ENCODE results near the gene GPS1.

Gene GPS1

DNA sequence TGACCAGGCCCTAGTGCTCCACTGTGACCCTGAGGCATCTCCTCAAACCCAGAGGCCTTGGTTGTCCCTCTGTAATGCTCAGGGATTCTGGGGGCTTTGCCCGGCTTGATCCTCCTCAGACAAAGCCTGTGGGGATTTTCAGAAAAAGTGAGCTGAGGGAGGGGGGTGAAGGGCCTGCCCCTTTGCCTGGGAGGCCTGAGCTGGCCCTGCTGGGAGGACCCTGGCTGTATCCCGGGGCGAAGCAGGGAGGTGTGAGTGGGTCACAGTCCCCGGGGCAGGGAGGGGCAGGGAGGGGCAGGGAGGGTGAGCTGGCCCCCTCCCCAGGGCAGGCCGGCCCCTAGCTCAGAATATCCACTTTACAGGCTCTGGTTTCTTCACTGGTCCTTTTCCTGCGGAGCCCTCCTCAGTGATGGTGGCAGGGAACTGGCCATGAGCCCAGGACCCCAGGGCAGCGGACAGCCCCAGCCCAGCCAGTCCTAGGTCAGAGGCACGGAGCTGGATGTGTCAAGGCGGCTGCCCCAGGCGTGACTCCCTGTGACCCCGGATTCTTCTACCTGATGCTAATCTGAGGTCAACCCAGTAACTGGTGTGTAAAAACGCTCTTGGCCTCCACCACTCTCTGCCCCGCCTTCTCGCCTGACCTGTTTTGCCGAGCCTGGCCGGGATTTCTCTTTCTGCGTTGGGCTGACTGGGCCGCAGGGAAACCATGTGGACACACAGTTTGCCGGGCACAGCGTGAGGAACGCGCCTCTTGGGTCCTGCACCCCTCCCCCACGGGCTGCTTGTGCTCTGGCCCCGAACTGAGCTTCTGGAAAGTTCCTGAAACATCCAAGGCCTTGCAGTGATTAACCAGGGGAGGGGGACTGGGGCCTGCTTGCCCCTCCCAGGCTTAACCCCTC is 52.1 kb downstream of the GPS1 start:
- Histone ChIP-seq H4K20me1 (no peaks in the 10 kb centered on the region), H3K4me1 (peaks cover 67 to 96% (median 91%) of the 10 kb centered on the region in 10 experiments), H3K9me3 (replicated peaks in 1 of 11) (no peaks in the 10 kb centered on the region), H3K27ac (peak overlapping the region in 7 of 11 experiments; percentile 15 to 83 (median 44); a peak in 10 of 22 replicates), H3K4me2 (peak overlapping the region in 8 of 11 experiments; percentile 11 to 93 (median 32); a peak in 9 of 22 replicates), H3K4me3 (no peak overlapping the region), H3K27me3 (no peaks in the 10 kb centered on the region), H3K36me3 (peaks cover 0 to 7% (median 0%) of the 10 kb centered on the region in 11 experiments; a peak in 2 of 22 replicates), H3K9ac (peak overlapping the region in 5 of 11 experiments; percentile 22 to 46 (median 29); a peak in 7 of 22 replicates)
- no peak for TF ChIP-seq Cebpa-rat (IDR thresholded peaks at IDR 0.05)

DNA sequence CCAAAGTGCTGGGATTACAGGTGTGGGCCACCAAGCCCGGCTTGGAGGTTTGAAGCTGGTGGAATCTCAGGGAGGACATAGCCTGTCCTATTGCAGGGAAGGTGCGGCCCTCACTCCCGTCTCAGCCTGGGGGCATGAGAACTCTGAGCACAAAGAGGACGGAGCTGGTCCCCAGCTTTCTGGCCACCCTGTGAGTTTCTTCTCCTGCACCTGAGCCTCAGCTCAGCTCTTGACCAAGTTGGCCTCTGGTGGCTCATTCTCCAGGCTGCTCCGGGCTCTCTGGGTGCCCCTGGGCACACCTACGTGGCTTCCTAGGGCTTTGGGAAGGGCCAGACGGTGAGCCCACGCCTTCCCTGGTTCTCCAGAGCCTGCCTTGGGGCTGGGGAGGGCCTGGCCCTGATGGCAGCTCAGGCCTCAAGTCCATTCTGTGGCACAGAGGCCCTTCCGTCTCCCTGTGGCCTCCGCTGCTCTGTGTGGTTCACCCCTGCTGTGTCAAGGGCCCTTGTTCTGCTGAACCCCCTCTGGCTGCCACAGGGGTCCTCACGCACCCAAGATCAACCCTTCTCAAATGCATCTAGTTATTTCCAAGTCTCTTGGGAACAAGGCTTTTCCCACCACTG is 53.2 kb downstream of the GPS1 start:
- Histone ChIP-seq H3K9ac (peak overlapping the region in 10 of 11 experiments; percentile 42 to 80 (median 76); a peak in 17 of 22 replicates), H3K4me3 (peak overlapping the region in 1 of 10 experiments; percentile 66; a peak in 1 of 20 replicates), H3K36me3 (peaks cover 0 to 7% (median 0%) of the 10 kb centered on the region in 11 experiments; a peak in 2 of 22 replicates), H4K20me1 (no peaks in the 10 kb centered on the region), H3K4me1 (peaks cover 63 to 93% (median 86%) of the 10 kb centered on the region in 10 experiments), H3K27ac (peak overlapping the region in 10 of 11 experiments; percentile 74 to 89 (median 82); a peak in 17 of 22 replicates), H3K9me3 (replicated peaks in 1 of 11) (no peaks in the 10 kb centered on the region), H3K27me3 (no peaks in the 10 kb centered on the region), H3K4me2 (peak overlapping the region; percentile 87 to 99 (median 95))
- TF ChIP-seq Cebpa-rat (IDR thresholded peaks at IDR 0.05): no peak

DNA sequence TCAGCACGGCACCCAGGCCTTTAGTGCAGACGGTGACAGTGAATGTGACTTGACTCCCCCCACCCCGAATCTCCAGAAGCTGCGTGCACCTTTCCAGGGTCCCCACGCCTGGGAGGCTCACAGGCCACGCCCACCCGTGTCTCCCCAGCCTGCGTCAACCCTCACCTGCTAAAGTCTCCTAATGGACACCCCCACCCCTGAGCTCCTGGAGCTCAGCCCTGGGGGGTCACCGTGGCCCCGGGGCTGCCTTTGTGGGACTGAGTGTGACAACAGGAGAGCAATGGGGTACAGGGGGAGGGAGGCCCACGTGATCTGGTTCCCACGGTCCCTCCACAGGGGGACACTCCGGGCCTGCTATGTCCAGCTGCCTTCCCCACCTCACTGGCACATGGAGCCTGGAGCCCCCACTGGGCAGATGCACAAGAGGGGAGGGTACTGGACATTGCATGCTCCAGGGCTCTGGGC is 53.8 kb downstream of the GPS1 start:
- peaks cover 57 to 87% (median 81%) of the 10 kb centered on the region in 10 experiments for H3K4me1 ChIP-seq
- H3K36me3 ChIP-seq: peaks cover 0 to 7% (median 0%) of the 10 kb centered on the region in 11 experiments; a peak in 2 of 22 replicates
- peak overlapping the region; percentile 64 to 80 (median 77) for H3K9ac ChIP-seq
- H3K9me3 ChIP-seq (replicated peaks in 1 of 11): no peaks in the 10 kb centered on the region
- H3K27ac ChIP-seq: peak overlapping the region; percentile 74 to 89 (median 81)
- TF ChIP-seq Cebpa-rat (IDR thresholded peaks at IDR 0.05): no peak
- no peaks in the 10 kb centered on the region for H3K27me3 ChIP-seq
- H3K4me3 ChIP-seq: peak overlapping the region; percentile 39 to 66 (median 55)
- peak overlapping the region; percentile 87 to 99 (median 95) for H3K4me2 ChIP-seq
- no peaks in the 10 kb centered on the region for H4K20me1 ChIP-seq

DNA sequence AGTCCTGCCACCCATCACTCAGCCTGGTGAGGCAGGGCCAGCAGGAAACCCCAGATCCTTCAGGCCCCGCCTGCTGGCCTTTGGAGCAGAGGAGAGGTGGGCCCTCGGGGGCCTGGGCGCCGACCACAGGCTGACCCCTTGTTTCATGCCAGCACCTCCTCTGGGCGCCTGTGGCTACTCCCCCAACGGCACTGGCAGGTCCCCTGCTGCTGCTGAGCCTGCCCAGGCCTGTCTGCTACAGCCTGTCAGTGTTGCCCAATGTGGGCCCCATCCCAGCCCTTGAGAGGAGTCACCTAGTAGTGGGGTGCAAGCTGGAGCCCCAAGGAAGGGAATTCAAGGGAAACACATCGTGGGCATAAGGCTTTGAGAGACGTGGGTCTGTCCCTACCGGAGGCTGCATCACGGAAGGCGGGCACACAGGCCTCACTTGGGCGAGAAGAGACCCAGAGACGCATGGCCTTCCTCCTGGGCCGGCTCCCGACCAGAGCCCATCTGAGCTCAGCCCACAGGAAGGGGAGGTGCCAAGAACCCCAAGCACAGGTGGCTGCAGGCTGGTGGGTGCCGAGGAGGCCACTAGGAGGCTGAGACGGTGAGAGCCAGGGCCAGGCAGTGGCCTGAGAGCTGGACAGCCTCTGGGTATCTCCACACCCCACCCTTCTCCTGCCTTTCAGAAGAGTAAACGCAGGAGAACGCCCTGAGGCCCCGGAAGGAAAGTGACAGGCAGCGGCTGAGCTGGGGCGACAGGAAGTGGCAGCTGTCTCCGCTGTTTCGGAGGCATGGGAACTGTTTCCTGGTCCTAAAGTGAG is 54.4 kb downstream of the GPS1 start:
- no peaks in the 10 kb centered on the region for H3K9me3 ChIP-seq (replicated peaks in 1 of 11)
- peak overlapping the region; percentile 39 to 66 (median 55) for H3K4me3 ChIP-seq
- H3K36me3 ChIP-seq: 0 out of 22 replicates have a peak, but pooled peaks cover 0 to 4% (median 0%) of the 10 kb centered on the region in 11 experiments
- TF ChIP-seq Cebpa-rat (IDR thresholded peaks at IDR 0.05): no peak
- H3K9ac ChIP-seq: peak overlapping the region; percentile 64 to 80 (median 77)
- H3K27me3 ChIP-seq: no peaks in the 10 kb centered on the region
- peak overlapping the region; percentile 74 to 89 (median 81) for H3K27ac ChIP-seq
- H3K4me1 ChIP-seq: peaks cover 51 to 81% (median 74%) of the 10 kb centered on the region in 10 experiments
- no peaks in the 10 kb centered on the region for H4K20me1 ChIP-seq
- H3K4me2 ChIP-seq: peak overlapping the region; percentile 87 to 99 (median 95)

DNA sequence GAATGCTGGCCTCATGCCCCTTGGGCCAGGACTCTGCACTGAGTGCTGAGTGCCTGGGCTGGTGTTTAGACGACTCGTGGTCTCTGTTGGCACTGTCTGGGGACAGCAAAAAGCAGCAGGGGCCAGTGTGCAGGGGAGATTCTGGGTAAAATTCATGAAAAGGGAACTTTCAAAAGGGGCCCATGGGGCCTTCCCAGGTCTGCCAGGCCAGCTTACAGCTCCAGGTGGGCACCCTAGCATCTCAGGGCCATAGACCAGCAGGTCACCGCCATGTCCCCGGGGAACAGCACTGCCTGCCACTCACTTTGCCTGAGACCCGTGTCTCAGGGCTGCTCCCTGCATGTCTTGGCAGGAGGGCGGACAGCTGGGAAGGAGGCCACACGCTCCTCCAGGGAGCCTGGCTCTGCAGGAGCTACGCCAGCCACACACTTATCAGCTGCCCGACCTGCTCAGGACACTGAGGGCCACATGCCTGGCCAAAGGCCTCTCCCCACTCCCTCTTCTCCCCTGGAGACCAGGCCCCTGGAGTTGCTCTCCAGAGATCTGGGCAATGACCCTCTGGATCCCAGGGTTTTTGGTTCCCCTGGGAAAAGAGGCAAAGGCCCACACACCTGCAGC is 55.1 kb downstream of the GPS1 start:
- H3K9ac ChIP-seq: peak overlapping the region; percentile 64 to 80 (median 77)
- H3K36me3 ChIP-seq: no peaks in the 10 kb centered on the region
- H3K27me3 ChIP-seq: no peaks in the 10 kb centered on the region
- peak overlapping the region; percentile 39 to 66 (median 55) for H3K4me3 ChIP-seq
- peak overlapping the region; percentile 87 to 99 (median 95) for H3K4me2 ChIP-seq
- no peaks in the 10 kb centered on the region for H3K9me3 ChIP-seq (replicated peaks in 1 of 11)
- TF ChIP-seq Cebpa-rat (IDR thresholded peaks at IDR 0.05): no peak
- H3K27ac ChIP-seq: peak overlapping the region; percentile 74 to 89 (median 81)
- H4K20me1 ChIP-seq: no peaks in the 10 kb centered on the region
- H3K4me1 ChIP-seq: peaks cover 47 to 74% (median 67%) of the 10 kb centered on the region in 10 experiments
